Measurements from ENCODE around the gene CCDC158.

DNA sequence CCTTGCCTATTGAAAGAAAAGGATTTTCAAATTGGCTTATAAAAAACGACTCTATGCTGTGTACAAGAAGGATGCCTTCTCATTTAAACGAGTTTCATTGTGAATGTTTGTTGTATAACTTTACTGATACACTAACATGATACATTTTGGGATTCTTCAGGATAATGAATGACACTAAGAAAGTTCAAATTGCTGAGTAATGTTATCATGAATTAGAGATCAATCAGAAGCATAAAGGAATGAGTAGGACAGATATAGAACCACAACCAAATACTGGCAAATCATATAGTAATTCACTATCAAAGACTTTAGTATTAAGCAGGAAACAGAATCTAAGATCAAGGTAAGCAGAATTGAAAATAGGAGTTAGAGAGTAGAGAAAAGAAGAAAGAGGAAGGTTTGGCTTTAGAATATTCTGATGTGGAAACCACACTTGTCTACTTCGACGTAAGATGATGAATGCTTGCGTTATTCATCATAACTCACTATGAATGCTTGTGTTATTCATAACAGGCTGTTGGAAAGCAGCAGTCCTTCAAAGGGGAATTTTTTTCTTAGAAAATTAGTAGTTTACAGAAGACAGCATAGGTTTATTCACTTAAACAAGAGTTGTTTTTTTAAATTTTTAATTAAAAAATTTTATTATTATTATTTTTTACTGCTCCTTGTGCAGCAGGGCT lies 13.4 kb downstream of the CCDC158 start:
- TF ChIP-seq CTCF (IDR thresholded peaks at IDR 0.05) (no peak), POLR2A (IDR thresholded peaks at IDR 0.05) (no peak)

Data from Peyer's patch (tissue), 4 donors.